Posterior cingulate gyrus (tissue), 11 donors: ENCODE results near the gene SHCBP1.
"Not testable (repeated sequence)": the region's sequence is repeated elsewhere in the genome, so short reads cannot be mapped to it uniquely, and the experiment has no call there.

Experiments used
- DNase-seq, 10 donors: peaks; one replicate each; pipeline versions ENCODE4 v3.0.0 to v3.0.0-alpha.2; 2020 to 2021; ENCODE audit warnings: mixed read lengths in 3 of 10
- intact Hi-C: fragments of 100-400 bp; cut with DNase I; formaldehyde crosslinking; loops from one replicate; pipeline ENCODE4 v1.15.1; 2023

Gene SHCBP1

GRCh38 chr16:46621006-46621933, at the start of gene SHCBP1:
Gene SHCBP1 (minus strand): TSS chr16:46621379. CDS start chr16:46621359, 20 bp downstream.
- DNase-seq = peak; percentile 62 to 96 (median 76)
- intact Hi-C loops = no loop called here

GRCh38 chr16:46662123-46662522, 40.9 kb upstream of the SHCBP1 start:
- intact Hi-C loops = no loop called here
- DNase-seq = no peak

GRCh38 chr16:46658925-46659324, 37.7 kb upstream of the SHCBP1 start:
- peak in 4 of 10 donors; percentile 9 to 88 (median 18) for DNase-seq
- intact Hi-C loops = no loop called here

- no peak for DNase-seq
- intact Hi-C loops = no loop called here
These were observed 30.1 kb upstream of the SHCBP1 start for GRCh38 chr16:46651305-46651704.

GRCh38 chr16:46650254-46650623, 29.1 kb upstream of the SHCBP1 start:
- intact Hi-C loops = no loop called here
- DNase-seq = no peak

DNA sequence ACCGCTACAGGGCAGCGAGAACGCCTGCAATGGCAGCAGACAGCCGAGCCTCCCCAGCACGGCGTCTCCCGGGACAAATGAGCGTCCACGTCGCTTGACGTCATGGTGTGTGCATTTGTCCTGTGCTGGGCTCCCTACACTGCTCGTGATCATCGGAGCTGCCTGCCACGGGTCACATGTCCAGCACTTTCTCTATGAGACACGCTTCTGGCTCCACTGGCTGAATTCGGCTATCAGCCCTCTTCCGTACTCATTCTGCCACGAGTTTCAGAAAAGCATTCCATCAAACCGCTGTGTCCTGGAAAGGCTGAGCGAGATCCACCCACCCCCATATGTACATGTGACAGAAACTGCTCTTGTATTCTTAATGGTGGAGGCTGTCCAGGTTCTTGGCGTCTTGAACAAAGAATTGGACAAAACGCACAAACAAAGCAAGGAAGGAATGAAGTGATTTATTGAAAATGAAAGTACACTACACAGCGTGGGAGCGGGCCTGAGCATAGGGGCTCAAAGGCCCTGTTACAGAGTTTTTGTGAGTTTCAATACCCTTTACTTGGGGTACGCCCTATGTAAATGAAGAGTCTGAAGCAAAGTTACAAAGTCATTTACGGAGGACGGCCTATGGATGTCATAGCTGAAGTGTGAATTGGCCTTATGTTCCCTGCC, 28.5 kb upstream of the SHCBP1 start:
- intact Hi-C loops = no loop called here
- DNase-seq = peak in 7 of 10 donors; percentile 31 to 90 (median 64)

DNA sequence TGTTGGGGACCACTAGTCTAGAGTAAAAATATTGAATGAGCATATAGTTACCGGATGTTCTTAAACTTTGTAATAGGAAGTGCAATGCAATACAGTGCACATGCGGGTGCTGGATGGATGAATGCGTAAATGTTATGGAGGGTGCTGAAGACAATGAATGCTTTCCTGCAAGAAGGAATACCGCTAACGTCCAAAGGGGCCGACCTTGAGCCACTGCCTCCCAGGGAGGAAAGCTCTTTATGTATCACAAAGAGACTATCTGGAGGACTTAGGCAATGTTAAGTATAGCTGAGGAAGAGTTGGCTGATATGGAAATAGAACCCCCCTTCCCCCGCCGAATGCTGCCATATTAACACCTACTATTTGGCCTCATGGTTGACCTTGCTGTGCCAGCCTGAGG, 27.5 kb upstream of the SHCBP1 start:
- intact Hi-C loops = no loop called here
- no peak for DNase-seq

- no peak for DNase-seq
- intact Hi-C loops = no loop called here
These were observed 18.1 kb upstream of the SHCBP1 start for GRCh38 chr16:46638947-46639925.

DNA sequence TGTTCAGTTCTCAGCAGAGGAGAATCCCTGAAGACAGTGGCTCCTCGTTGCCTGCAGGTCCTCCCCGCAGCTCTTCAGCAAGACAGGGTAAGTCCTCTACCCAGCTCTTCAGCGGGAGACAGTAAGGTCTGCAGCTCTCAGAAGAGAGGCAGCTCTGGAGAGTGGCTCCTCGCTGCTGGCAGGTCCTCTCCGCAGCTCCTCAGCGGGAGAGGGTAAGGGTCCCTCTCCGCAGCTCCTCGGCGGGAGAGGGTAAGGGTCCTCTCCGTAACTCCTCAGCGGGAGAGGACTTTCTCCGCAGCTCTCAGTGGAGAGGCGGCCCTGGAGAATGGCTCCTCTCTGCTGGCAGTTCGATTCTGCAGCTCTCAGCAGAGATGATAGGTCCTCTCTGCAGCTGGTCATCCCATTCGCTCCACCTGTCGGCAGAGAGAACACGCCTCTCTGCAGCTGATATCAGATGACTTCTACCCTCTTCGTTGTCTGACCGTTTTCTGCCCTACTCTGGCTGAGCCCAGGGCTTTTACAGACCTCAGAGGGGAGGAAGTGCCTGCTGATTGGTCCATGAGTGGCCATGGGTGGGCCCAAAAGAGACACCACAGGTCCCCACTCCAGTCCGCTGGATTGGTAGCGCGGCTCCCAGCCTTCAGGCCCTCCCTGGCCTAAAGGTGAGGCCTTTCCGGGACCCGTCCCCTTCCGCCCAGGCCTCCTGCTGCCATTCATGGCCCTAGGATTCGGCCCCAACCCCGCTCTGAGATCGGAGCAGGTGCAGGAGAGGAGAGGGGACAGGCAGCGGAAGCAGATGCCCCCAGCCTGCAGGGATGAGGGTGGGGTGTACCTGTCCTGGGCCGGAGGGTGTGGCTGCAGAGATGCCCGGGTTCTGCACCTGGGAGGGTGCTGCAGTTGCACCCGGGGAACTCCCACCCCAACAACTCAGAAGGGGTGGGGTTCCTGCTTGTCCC, 11.9 kb upstream of the SHCBP1 start:
- DNase-seq = no peak
- intact Hi-C loops = no loop called here

DNA sequence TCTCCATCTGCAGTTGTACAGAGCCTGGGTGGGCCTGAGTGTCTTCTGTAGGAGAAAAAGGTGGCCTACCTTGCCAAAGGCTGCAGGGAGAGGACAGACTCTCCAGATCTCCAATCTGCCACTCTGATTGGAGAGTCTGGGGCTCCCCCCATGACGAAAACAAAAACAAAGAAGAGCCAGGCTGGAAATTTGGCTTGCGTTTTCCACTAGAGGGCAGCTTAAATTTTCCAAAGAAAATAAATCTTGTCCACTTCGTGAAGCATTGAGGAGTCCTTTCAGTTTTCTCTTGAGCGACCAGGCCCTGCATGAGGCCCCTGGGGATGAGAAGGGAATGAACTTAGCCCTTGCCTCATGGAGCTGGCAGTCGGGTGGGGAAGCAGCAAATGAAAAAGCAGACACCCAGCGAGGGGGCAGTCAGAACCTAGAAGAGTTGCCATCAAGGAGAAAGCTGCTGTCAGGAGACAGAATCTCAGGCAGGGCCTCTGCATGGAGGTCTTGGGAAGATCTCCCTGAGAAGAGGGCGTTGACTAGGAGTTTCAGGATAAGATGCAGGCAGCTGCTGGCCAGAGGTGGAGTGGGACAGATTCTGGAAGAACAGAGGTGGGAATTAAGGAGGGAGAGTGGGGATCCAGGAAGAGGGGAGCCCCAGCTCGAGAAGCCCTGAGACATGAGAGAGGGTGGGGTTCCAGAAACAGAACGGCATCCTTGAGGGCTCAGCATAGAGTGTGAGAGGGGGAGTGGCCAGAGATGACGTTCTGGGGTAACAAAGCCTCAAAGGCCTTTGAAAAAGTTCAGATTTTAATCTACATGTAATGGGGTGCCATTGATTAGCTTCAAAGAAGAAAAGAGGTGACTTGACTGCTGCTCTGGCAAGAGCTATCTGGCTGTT, 8.4 kb upstream of the SHCBP1 start:
- intact Hi-C loops = no loop called here
- peak in 1 of 10 donors; percentile 9 for DNase-seq

DNA sequence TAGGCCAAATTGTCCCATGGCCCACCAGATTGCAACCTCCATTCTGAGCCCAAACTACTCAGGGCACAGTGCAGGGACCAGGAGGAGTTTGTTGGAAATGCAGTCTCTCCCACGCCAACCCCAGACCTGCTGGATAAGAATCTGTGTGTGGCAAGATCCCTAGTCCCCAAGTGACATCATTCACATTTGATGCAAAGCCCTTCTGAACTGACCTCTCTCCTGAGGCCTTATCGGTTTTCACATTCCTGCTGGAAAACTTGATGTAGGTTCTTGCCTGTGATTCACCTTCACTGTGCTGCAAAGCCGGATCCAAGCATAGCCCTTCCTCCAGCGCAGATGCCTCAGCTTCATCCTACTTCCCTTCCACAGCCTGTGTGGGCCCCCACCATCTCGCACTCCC, 6.6 kb upstream of the SHCBP1 start:
- intact Hi-C loops = no loop called here

GRCh38 chr16:46626681-46627080, 5.5 kb upstream of the SHCBP1 start:
- DNase-seq = peak in 1 of 10 donors; percentile 31
- intact Hi-C loops = not testable (repeated sequence)

More for the DNA sequence above, 6.6 kb upstream of the SHCBP1 start:
- no peak for DNase-seq

DNA sequence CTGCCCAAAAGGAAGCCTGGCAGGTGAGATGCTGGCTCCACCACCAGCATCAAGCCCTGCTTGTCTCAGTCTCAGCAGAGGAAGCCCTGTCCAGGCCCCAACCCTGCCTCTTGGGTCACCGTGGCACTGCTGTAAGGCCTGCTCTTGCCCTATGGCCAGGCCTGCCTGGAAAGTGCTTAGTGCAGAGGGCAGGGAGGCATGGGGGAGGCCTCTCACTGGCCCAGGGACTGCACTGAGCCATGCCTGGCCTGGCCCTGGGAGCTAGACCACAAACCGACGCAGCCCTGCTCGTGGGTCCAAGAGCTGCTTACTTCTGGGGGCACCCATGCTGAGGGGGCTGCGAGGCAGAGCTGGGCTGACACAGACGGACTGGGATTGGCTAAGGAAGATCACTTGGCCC, 3.7 kb upstream of the SHCBP1 start:
- DNase-seq = peak in 1 of 10 donors; percentile 33
- intact Hi-C loops = not testable (repeated sequence)

- DNase-seq, intact Hi-C loops: not testable (repeated sequence)
These were observed 2.5 kb upstream of the SHCBP1 start for GRCh38 chr16:46623707-46624106.

- DNase-seq, intact Hi-C loops: not testable (repeated sequence)
These were observed 2.1 kb upstream of the SHCBP1 start for GRCh38 chr16:46623246-46623645.

DNA sequence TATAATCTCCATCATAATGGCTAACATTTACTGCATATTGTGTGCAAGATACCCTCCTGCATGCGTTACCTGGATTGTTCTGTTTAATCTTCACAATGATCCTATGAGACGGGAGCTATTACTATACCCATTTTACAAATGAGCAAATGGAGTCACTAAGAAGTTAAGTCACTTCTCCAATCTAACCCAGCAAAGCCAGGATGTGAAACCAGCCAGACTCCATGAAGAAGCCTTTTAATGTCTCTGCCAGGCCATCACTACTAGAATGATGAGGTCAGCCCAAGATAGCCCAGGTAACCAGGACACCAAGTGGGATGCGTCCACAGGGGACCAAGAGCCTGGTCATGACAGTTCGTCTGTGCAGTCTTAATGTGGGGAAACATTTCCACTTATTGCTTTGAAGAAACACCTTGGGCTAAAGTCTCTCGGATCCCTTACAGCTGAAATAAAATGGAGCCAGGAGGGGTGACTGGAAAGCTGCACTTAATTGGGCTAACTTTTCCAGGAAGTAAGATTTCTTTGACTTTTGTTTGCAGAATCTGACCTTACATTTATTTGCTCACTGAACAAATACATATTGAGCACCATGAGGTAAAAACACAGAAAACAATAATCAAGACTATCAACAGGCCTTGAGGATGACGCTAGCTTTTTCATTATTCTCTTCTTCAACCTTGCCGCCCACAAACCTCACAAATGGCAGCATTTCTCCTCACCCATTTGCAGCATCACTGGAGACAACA, 926 bp upstream of the SHCBP1 start:
- intact Hi-C loops = no loop called here
- DNase-seq = no peak

DNA sequence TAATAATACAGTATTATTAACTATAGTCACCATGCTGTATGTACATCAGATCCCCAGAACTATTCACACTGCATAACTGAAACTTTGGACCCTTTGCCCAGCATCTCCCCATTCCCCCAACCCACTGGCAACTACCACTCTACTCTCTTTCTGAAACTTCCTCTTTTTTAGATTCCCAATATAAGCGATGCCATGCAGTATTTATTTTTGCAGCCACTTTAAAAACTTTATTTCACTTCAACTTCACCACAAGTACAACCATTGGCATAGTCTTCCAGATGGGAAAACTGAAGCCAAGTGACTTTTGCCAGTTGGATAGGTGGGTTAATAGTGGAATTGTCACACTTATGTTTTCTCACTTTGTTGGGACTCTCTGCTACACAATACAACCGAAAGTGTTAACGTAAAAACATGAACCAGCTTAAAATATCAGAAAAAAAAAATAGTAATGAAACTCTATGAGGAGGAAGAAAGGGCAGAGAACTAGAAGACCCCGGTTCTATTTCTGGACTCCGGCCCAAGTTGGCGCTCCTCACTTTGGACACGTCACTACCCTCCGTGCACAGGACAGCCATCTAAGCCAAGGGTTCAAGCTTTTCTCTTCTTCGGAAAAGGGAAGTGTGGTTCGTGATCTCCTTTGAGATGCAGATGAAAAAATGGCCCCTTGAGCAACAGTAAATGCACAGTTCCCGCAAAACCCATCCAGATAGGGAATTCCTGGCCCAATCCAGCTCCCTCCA, 743 bp downstream of the SHCBP1 start:
- intact Hi-C loops = no loop called here
- peak in 1 of 10 donors; percentile 25 for DNase-seq
